SK-N-SH (cell line): ENCODE results near the gene THSD4. TPM values are rescaled to one million over a fixed set of nuclear protein-coding genes. Genes with fewer than 3 reads are reported as not detected.
A peak's percentile ranks its signal among the peaks of the same experiment; 100 is the strongest.

Experiments used
- CTCF ChIA-PET: fragments of 300-600, 350-600 bp; formaldehyde crosslinking; extraction: SDS; loops from one replicate; lab custom pipeline; 2021; lab: Yijun Ruan, JAX
- POLR2A ChIA-PET: fragments of 350-600 bp; sonication (Branson Sonifier 250); formaldehyde crosslinking; extraction: SDS; loops from one replicate; lab custom pipeline; 2020; ENCODE audit warnings: antibody characterized with exemption, inconsistent platforms; lab: Yijun Ruan, JAX
- DNase-seq: peaks from one replicate; pipeline ENCODE4 v3.0.0; 2012
- H2AFZ ChIP-seq: fragments of 200-600 bp; sonication (generic); 2 replicates; pipeline ENCODE4 v1.8.1; 2016; ENCODE audit warnings: antibody characterized with exemption, mild to moderate bottlenecking, low read depth
- H3F3A ChIP-seq: fragments of 200-600 bp; sonication (generic); replicated peaks from 2 replicates; pipeline ENCODE3; 2016; ENCODE audit warnings: antibody characterized with exemption, mild to moderate bottlenecking; ENCODE audit not compliant: insufficient read depth
- H3K27ac ChIP-seq, 2 experiments: fragments of 200-500 bp in 1 of 2; fragments of 200-600 bp in 1 of 2; sonication (Bioruptor generic) in 1 of 2; sonication (generic), shearing (Covaris generic) in 1 of 2; 2 replicates each; pipeline versions ENCODE4 v1.5.1 to v1.6.1; 2014 to 2016; ENCODE audit warnings: low read depth in 2 of 2, inconsistent platforms in 1 of 2, low read length in 1 of 2, mild to moderate bottlenecking in 1 of 2, mixed read lengths in 1 of 2
- H3K27me3 ChIP-seq: fragments of 200-600 bp; sonication (generic), shearing (Covaris generic); 2 replicates; pipeline ENCODE4 v1.6.1; 2016; ENCODE audit warnings: mixed run types; ENCODE audit not compliant: insufficient read depth
- H3K36me3 ChIP-seq, 2 experiments: fragments of 200-500 bp in 1 of 2; fragments of 200-600 bp in 1 of 2; sonication (Bioruptor generic) in 1 of 2; sonication (generic) in 1 of 2; replicated peaks in 1 of 2; 2 replicates each; pipeline versions ENCODE3 to v1.5.1; 2014 to 2016; ENCODE audit warnings: low read length in 1 of 2, mild to moderate bottlenecking in 1 of 2; ENCODE audit not compliant: insufficient read depth in 2 of 2, control insufficient read depth in 1 of 2
- H3K4me1 ChIP-seq, 2 experiments: fragments of 200-500 bp in 1 of 2; fragments of 200-600 bp in 1 of 2; sonication (Bioruptor generic) in 1 of 2; sonication (generic), shearing (Covaris generic) in 1 of 2; 2 replicates each; pipeline versions ENCODE4 v1.5.1 to v1.6.1; 2014 to 2016; ENCODE audit warnings: low read depth in 1 of 2, low read length in 1 of 2, mixed run types in 1 of 2; ENCODE audit not compliant: insufficient read depth in 2 of 2, control insufficient read depth in 1 of 2
- H3K4me2 ChIP-seq: fragments of 200-600 bp; sonication (generic), shearing (Covaris generic); 2 replicates; pipeline ENCODE4 v1.6.1; 2017; ENCODE audit warnings: mixed run types
- H3K4me3 ChIP-seq, 2 experiments: fragments of 200-500 bp in 1 of 2; fragments of 200-600 bp in 1 of 2; sonication (Bioruptor generic) in 1 of 2; sonication (generic), shearing (Covaris generic) in 1 of 2; 2 replicates each; pipeline versions ENCODE4 v1.5.1 to v1.8.1; 2014 to 2016; ENCODE audit warnings: low read depth in 2 of 2, inconsistent platforms in 1 of 2, low read length in 1 of 2, mild to moderate bottlenecking in 1 of 2, mixed read lengths in 1 of 2, moderate library complexity in 1 of 2
- H3K79me2 ChIP-seq: fragments of 200-600 bp; sonication (generic); 2 replicates; pipeline ENCODE4 v1.8.1; 2017; ENCODE audit warnings: mild to moderate bottlenecking; ENCODE audit not compliant: insufficient read depth
- H3K9ac ChIP-seq: fragments of 200-600 bp; sonication (generic); 2 replicates; pipeline ENCODE4 v1.6.1; 2017; ENCODE audit warnings: mixed run types
- H3K9me2 ChIP-seq: fragments of 200-600 bp; sonication (generic); 2 replicates; pipeline ENCODE4 v1.6.1; 2017; ENCODE audit warnings: mixed run types
- H3K9me3 ChIP-seq: fragments of 200-600 bp; sonication (generic); 2 replicates; pipeline ENCODE4 v1.6.1; 2017; ENCODE audit warnings: mixed run types, mild to moderate bottlenecking, moderate library complexity
- H4K20me1 ChIP-seq: fragments of 200-600 bp; sonication (generic); 2 replicates; pipeline ENCODE4 v1.6.1; 2017; ENCODE audit warnings: mild to moderate bottlenecking, mixed run types; ENCODE audit not compliant: insufficient read depth
- CHD2 ChIP-seq: fragments of 150-350 bp; IDR thresholded peaks from 2 replicates; pipeline ENCODE4 v1.6.1; 2018; ENCODE audit warnings: low read length; ENCODE audit not compliant: partially characterized antibody
- CTCF ChIP-seq: fragments of 200-600 bp; sonication (generic); IDR thresholded peaks from 2 replicates; pipeline ENCODE4 v1.6.1; 2017; ENCODE audit warnings: antibody characterized with exemption, mild to moderate bottlenecking, moderate library complexity
- EZH2phosphoT487 ChIP-seq: fragments of 200-600 bp; sonication (generic); IDR thresholded peaks from 2 replicates; pipeline ENCODE4 v1.6.1; 2017; ENCODE audit warnings: low read depth, mixed run types, mild to moderate bottlenecking, antibody characterized with exemption, moderate library complexity, borderline replicate concordance
- FOXJ3 ChIP-seq: sonication (generic); formaldehyde crosslinking; IDR thresholded peaks from 2 replicates; pipeline ENCODE4 v1.5.1; 2020; ENCODE audit warnings: mild to moderate bottlenecking, missing genetic modification reagents
- GABPA ChIP-seq: IDR thresholded peaks from 2 replicates; pipeline ENCODE4 v1.4.0; 2012; ENCODE audit warnings: low read depth, mild to moderate bottlenecking
- MAX ChIP-seq: IDR thresholded peaks from 2 replicates; pipeline ENCODE4 v1.4.0; 2012; ENCODE audit warnings: low read depth
- MEF2A ChIP-seq: IDR thresholded peaks from 2 replicates; pipeline ENCODE4 v1.4.0; 2012; ENCODE audit warnings: low read depth, borderline replicate concordance
- NFIC ChIP-seq: IDR thresholded peaks from 2 replicates; pipeline ENCODE4 v1.4.0; 2012; ENCODE audit warnings: borderline replicate concordance
- PBX3 ChIP-seq: IDR thresholded peaks from 2 replicates; pipeline ENCODE4; 2012
- RAD21 ChIP-seq: IDR thresholded peaks from 2 replicates; pipeline ENCODE4 v1.6.1; 2012; ENCODE audit warnings: mild to moderate bottlenecking, low read length
- REST ChIP-seq: IDR thresholded peaks from 2 replicates; pipeline ENCODE4 v1.6.1; 2012; ENCODE audit warnings: mild to moderate bottlenecking, low read depth, low read length, moderate library complexity
- SIN3A ChIP-seq: IDR thresholded peaks from 2 replicates; pipeline ENCODE4 v1.6.1; 2012; ENCODE audit warnings: low read depth, mild to moderate bottlenecking, low read length, moderate library complexity, borderline replicate concordance
- SMC3 ChIP-seq: IDR thresholded peaks from 2 replicates; pipeline ENCODE4 v1.6.1; 2012; ENCODE audit warnings: low read depth, low read length, improper control_type of control experiment
- TCF12 ChIP-seq: IDR thresholded peaks from 2 replicates; pipeline ENCODE4 v1.4.0; 2012
- TEAD4 ChIP-seq: IDR thresholded peaks from 2 replicates; pipeline ENCODE4 v1.4.0; 2012; ENCODE audit warnings: mild to moderate bottlenecking, borderline replicate concordance; ENCODE audit not compliant: insufficient read depth
- USF1 ChIP-seq: IDR thresholded peaks from 2 replicates; pipeline ENCODE4 v1.4.0; 2012; ENCODE audit warnings: low read depth, borderline replicate concordance
- USF2 ChIP-seq: fragments of 150-350 bp; IDR thresholded peaks from 2 replicates; pipeline ENCODE4 v1.6.1; 2017; ENCODE audit warnings: antibody characterized with exemption, low read length, low read depth, borderline replicate concordance
- WGBS: methylation state at CpG from one replicate; pipeline ENCODE4 v1.1.6; 2017; ENCODE audit warnings: low lambda C conversion rate; 5-methylcytosine and 5-hydroxymethylcytosine counted together
- polyA plus RNA-seq, 3 experiments: library from polyadenylated mRNA; depleted of rRNA; stranded (reverse); fragments of >200 nt; gene quantifications; 2 replicates each; pipeline ENCODE4 v1.2.3, GENCODE V29; 2012

Gene THSD4
- polyA plus RNA-seq, 1 of the 3 experiments (the other 2 are of a cell fraction) = 79.1 TPM

- TF ChIP-seq USF1 (no peak), USF2 (no peak), SIN3A (no peak), NFIC (peak; percentile 69), TEAD4 (peak; percentile 83; the same call in 1 of the 2 replicates), SMC3 (no peak), FOXJ3 (CRISPR knock-in tag) (no peak), CHD2 (no peak), GABPA (no peak)
These were observed 179.1 kb downstream of the THSD4 start (continued) for GRCh38 chr15:71294251-71294910.

- no peaks in the 10 kb centered on the region for H3K27me3 ChIP-seq
- H3K9me2 ChIP-seq = no peaks in the 10 kb centered on the region
- H3K27ac ChIP-seq = peak overlapping the region; percentile 87 to 98
- peak overlapping the region; percentile 59 for H3K4me2 ChIP-seq
- POLR2A ChIA-PET = no interaction called here
- H3K36me3 ChIP-seq = peaks cover 0 to 7% of the 10 kb centered on the region in 2 experiments
- H3F3A ChIP-seq = peaks cover 33% of the 10 kb centered on the region
- no peak overlapping the region for H2AFZ ChIP-seq
- no peaks in the 10 kb centered on the region for H3K9me3 ChIP-seq
- peak overlapping the region; percentile 66 for H3K9ac ChIP-seq
- WGBS = 12% methylated on average over 6 of the region's 6 CpGs
- CTCF ChIA-PET = no interaction called here
- peak overlapping the region in 1 of 2 experiments; percentile 24; a peak in 2 of 4 replicates for H3K4me3 ChIP-seq
- no peak for DNase-seq
- H4K20me1 ChIP-seq = no peaks in the 10 kb centered on the region
- H3K4me1 ChIP-seq = peaks cover 14 to 29% of the 10 kb centered on the region in 2 experiments
- H3K79me2 ChIP-seq = peaks cover 16% of the 10 kb centered on the region
- TF ChIP-seq CTCF (no peak), PBX3 (peak; percentile 90), MEF2A (peak; percentile 23; the same call in 1 of the 2 replicates), SMC3 (no peak), SIN3A (peak; percentile 72; the same call in 1 of the 2 replicates), TCF12 (peak; percentile 95), REST (peak; percentile 49; the same call in 1 of the 2 replicates), EZH2phosphoT487 (no peak), CHD2 (no peak), MAX (peak; percentile 51), USF2 (no peak), RAD21 (no peak), USF1 (no peak)
These were observed 179.8 kb downstream of the THSD4 start for GRCh38 chr15:71294911-71295602.
